Astrocyte (in vitro differentiated cells and primary cell): Measurements from ENCODE around the gene VAC14.
"Not testable (repeated sequence)": the region's sequence is repeated elsewhere in the genome, so short reads cannot be mapped to it uniquely, and the experiment has no call there.

Experiments used
- CTCF ChIP-seq: IDR thresholded peaks from 2 replicates; pipeline ENCODE4 v1.5.1; 2011; ENCODE audit warnings: low read depth, mild to moderate bottlenecking, inconsistent platforms, low read length, moderate library complexity; ENCODE audit not compliant: insufficient read depth
- EZH2 ChIP-seq: IDR thresholded peaks from 2 replicates; pipeline ENCODE4 v1.6.1; 2012; ENCODE audit warnings: mild to moderate bottlenecking, low read length, inconsistent platforms; ENCODE audit not compliant: insufficient read depth

DNA sequence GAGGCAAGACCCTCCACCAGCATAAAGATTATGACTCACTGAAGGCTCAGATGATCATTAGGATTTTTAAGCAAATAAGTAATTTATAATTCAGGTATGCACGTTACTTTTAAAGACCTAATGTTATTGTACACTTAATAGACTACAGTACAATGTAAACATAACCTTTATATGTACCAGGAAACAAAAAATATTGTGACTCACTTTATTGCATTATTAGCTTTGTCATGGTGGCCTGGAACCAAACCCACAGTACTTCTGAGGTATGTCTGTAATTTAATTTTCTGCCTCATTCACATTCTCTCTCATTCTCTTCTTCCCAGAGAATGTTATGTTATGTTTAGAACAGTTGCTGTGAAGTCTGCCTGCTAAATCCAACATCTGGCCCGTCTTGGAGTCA lies 21.8 kb upstream of the VAC14 start:
- TF ChIP-seq CTCF, EZH2: not testable (repeated sequence)
